Activated CD8-positive, alpha-beta memory T cell treated with anti-CD3 and anti-CD28 coated beads, Interleukin-2, amount 50 U/mL, for 24 hours (primary cell): ENCODE results near the gene CHI3L2.

Experiments used
- DNase-seq: peaks from one replicate; pipeline ENCODE4 v3.0.0-alpha.2; 2020; ENCODE audit errors: extremely low read depth

Gene CHI3L2

GRCh38 chr1:111221276-111221632 is 6.3 kb upstream of the CHI3L2 start:
- DNase-seq: no peak

GRCh38 chr1:111221633-111222291 is 5.8 kb upstream of the CHI3L2 start:
- DNase-seq: no peak

- DNase-seq: no peak
Observed at GRCh38 chr1:111222308-111223125, 5.0 kb upstream of the CHI3L2 start.

- DNase-seq: no peak
Observed at GRCh38 chr1:111223126-111223685, 4.3 kb upstream of the CHI3L2 start.

DNA sequence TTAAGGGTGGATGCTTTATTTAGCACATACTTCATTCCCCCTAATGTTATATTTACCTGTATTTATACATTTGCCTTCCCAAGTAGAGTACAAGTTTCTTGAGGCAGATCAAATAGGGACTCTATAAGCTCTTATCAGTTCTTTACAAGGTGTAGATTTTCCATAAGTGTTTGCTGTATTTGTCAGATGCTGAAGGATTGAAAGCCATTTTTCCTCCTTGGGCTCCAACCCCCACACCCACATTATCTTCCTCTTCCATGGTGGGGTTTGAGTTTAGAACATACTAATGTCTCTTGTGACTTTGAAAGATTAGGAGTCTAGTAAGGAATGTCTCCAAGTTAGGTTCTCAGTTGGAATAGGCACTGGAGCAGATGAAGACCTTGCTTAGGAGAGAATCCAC is 2.4 kb upstream of the CHI3L2 start:
- DNase-seq: no peak

GRCh38 chr1:111225717-111226400 is 1.7 kb upstream of the CHI3L2 start:
- no peak for DNase-seq

DNA sequence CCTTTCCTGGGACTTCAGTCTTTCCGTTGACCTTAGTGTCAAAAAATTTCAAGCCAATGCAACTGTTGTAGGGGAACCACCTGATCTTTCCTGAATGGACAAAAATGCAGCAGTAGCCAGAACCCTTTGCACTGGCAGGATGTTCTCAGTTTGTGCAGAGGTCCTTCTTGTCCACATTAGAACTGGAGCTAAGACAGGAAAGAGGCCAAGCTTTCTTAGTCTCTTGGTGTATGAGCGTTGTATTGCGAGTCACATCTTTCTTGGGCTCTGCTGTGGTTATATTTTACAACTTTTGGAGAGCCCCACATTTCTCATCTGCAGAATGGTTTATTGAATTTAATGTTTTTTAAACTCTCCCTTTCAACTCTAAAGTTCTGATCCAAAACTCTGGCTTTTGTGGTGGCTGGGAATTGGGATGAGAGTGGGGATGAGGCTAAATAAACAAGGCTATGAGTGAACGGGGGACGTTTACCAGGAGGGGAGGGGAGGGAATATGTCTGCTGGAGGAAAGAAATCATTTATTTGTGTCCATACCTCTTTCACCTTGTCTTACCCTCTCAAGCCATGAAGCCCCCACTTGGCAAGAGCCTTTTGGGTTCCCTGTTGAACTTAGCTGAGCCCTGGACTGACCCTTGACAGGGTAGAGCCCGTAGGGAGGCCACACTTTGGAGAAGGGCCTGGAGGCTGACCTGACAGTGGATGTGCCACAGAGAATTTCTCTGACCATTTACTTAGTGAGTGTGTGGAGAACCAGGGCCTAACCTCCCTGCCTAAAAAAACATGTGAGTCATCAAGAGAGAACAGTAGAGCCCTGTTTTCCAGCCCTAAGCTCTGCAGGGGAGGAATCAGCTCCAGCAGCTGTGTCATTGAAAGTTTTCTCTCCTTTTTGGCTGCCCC is 586 bp downstream of the CHI3L2 start:
- no peak for DNase-seq

- no peak for DNase-seq
Observed at GRCh38 chr1:111228748-111229126, 1.2 kb downstream of the CHI3L2 start.

DNA sequence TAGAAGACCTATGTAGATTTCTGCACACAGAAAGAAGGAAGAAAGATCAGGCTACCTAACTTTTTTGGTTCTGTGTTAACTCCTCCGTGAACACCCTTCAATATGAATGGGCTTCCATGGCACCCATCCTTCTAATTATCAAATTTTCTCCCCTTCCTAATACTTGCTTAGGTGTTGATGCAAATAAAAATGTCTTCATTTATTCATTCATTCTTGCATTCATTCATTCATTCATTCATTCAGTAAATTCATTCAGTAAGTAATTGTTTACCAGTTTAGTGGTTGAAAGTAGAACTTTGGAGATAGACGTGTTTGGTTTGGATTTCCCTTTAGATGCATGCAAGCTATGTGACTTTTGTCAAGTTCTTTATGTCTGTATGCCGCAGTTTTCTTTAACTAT is 4.6 kb downstream of the CHI3L2 start:
- DNase-seq: no peak

DNA sequence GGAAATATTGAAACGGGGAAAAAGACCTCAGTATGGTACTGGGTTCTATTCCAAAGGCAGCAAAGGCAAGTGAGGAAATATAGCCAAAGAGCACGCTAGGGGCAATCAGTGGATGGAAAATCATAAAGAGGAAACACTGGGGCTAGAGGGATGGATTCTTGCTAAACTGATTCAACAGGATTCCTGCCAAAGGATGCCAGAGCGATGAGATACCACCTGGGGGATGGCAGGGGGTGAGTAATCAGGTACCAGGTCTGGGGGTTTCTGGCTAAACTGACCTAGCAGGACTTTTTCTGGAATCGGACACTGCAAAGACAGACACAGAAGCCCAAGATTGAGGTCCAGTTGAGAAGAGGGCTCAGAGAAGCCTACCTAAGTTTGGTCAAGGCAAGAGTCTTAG is 6.7 kb downstream of the CHI3L2 start:
- no peak for DNase-seq

- DNase-seq: no peak
Observed at GRCh38 chr1:111234866-111235265, 7.4 kb downstream of the CHI3L2 start.

DNA sequence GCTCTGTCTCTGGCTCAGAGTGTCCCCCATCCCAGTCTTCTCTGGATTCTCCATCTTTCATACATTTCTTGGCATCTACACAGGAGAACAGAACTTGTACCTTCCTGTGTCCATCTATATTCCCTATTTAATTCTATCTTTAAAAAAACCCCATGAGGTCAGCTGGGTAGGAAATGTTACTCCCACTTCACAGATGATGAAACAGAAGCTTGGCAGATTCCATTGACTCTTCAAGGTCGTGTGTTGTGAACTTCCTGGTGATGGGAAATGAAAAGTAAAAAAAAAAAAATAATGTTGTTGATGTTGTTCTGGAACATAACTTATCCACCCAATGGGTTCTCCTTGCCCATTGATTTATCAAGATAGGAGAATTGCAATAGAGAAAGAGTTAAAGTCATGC is 8.9 kb downstream of the CHI3L2 start:
- DNase-seq: no peak

- DNase-seq: no peak
Observed at GRCh38 chr1:111236806-111237205, 9.3 kb downstream of the CHI3L2 start.

DNA sequence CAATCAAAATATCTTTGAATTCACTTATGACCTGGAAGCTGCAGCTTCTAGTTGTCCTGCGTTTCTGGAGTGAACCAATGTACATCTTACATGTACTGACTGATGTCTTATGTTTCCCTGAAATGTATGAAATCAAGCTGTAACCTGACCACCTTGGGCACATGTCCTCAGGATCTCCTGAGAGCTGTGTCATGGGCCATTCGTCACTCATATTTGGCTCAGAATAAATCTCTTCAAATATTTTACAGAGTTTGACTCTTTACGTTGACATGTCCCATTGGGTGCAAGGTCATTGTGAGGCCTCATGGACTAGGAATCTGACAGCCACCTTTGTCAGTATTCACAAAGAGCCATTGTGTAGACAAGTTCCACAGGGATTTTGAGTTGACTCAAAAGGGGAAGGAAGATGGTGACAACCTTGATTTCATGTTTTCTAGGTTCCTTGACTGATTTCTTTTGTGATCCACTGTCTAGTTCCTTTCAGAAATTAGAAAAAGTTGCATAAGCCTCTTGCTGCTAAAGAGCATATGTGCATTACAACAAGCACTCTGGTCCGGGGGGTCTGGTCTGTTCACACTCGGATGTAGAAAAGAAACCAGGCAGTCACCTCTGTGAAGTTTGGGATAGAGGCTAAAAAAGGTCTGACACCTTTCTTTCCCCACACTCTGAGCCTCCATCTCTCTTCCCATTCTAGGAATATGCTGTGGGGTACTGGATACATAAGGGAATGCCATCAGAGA is 10.7 kb downstream of the CHI3L2 start:
- DNase-seq: no peak

DNA sequence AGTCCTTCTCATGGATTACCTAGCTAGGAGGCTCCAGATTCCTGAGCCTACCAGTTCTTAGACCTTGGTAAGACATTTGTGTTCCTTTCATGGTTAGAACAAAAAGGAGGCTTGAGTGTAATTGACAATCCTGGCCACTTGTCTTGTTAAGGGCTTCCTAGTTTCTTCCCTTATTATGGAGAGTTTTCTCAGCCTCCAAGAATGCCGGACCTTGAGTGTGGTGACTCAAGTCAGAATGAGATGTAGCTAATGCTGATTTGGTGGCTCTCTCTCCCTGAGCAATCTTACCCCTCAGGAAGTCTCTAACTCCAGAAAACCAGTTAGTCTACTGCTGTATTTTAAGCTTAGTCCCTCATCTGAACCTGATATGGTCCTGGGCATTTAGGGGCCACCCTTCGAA is 14.3 kb downstream of the CHI3L2 start:
- DNase-seq: no peak

- DNase-seq: no peak
Observed at GRCh38 chr1:111242805-111243523, 15.5 kb downstream of the CHI3L2 start.

DNA sequence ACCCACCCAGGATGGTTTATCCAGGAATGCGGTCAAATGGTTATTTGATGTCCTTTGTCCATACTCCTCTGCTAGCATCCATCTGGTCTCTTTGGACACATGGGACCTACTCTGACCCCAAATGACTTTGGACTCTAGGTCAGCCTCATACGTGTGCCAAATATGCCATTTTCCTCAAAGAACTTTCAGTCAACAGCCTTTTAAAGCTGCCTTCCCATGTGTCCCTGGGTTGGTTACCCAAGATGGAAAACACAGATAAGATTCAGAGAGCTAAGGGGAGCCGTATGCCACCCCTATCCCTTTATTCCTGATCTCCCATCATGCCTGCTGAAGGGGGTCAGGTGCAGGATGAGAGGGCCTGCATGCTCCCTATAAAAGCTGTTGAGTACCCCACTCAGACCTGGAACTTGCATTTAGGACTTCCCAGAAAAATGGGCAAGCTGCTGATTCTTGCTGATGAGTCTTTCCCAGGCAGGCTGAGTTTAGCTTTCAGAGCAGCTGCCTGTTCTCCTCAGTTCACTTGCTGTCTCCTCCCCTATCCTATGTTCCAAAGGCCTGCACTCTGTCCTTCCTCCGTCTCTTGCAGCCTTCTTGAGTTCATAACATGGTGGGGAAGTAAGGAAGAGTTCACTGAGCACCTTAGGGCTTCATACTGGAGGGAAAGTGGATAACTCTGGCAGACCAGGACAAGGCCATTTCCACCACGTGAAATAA is 19.8 kb downstream of the CHI3L2 start:
- DNase-seq: no peak

DNA sequence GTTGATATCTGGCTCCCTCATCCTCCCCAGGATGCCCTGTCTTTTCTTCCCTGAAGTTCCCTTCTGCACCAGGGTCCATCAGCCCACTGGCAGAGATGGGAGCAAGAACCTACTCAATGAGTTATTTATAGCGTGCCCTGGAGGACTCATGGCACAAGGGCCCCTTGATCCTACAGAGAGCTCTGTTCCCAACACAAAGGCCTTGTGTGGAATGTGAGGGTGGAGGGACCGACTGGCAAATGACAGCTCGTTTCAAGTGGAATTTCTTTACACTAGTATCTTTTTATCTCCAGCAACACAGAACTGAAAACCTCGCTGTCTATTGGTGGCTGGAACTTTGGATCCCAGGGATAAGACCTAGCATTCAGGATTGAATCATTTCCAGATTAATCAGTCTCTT is 22.4 kb downstream of the CHI3L2 start:
- DNase-seq: no peak

- no peak for DNase-seq
Observed at GRCh38 chr1:111251570-111251969, 24.1 kb downstream of the CHI3L2 start.

DNA sequence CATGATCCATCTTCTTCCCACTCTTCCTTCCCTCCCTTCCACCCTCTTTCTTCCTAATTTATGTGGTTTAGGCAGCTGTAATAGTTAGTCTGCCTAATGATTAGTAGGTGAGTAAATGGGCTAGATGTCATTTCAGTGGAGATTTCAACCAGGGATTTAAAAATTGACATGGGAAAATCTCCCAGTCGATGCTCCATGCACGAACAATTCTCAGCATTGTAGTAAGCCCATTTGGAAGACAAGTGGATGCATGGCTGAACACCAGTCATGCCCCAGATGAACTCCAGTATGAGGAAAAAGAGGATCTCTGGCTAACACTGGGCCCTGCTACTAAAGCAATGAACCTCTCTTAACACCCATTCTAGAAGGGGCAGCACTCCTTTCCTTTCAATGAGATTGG is 25.3 kb downstream of the CHI3L2 start:
- no peak for DNase-seq
